GM23248 (cell line): ENCODE results near the gene ISCA2. TPM values are rescaled to one million over a fixed set of nuclear protein-coding genes. Genes with fewer than 3 reads are reported as not detected.

Experiments used
- DNase-seq: peaks from one replicate; pipeline ENCODE4 v3.0.0-alpha.2; 2015
- H2AFZ ChIP-seq: fragments of 200-600 bp; sonication (generic); 2 replicates; pipeline ENCODE4 v1.6.1; 2016; ENCODE audit warnings: antibody characterized with exemption
- H3F3A ChIP-seq: fragments of 200-600 bp; sonication (generic); 2 replicates; pipeline ENCODE4 v1.6.1; 2016; ENCODE audit warnings: mild to moderate bottlenecking, antibody characterized with exemption, mixed run types; ENCODE audit not compliant: insufficient read depth
- H3K27ac ChIP-seq: fragments of 200-600 bp; sonication (generic); 2 replicates; pipeline ENCODE4 v1.5.1; 2016; ENCODE audit warnings: mild to moderate bottlenecking
- H3K27me3 ChIP-seq: fragments of 200-600 bp; sonication (generic); replicated peaks from 2 replicates; pipeline ENCODE4 v1.6.1; 2016; ENCODE audit warnings: mild to moderate bottlenecking; ENCODE audit not compliant: insufficient read depth
- H3K36me3 ChIP-seq: fragments of 200-600 bp; sonication (generic); 2 replicates; pipeline ENCODE4 v1.6.1; 2016; ENCODE audit warnings: low read depth, mild to moderate bottlenecking
- H3K4me1 ChIP-seq: fragments of 200-600 bp; sonication (generic); 2 replicates; pipeline ENCODE4 v1.6.1; 2016; ENCODE audit warnings: mild to moderate bottlenecking; ENCODE audit not compliant: insufficient read depth
- H3K4me2 ChIP-seq: fragments of 200-600 bp; sonication (generic); one replicate; pipeline ENCODE4 v1.6.1; 2016; ENCODE audit warnings: mild to moderate bottlenecking; ENCODE audit not compliant: unreplicated experiment
- H3K4me3 ChIP-seq: fragments of 200-600 bp; sonication (generic); 2 replicates; pipeline ENCODE4 v1.5.1; 2016; ENCODE audit warnings: mild to moderate bottlenecking
- H3K79me2 ChIP-seq: fragments of 200-600 bp; sonication (generic); 2 replicates; pipeline ENCODE4 v1.6.1; 2016; ENCODE audit warnings: mild to moderate bottlenecking; ENCODE audit not compliant: insufficient read depth
- H3K9ac ChIP-seq: fragments of 200-600 bp; sonication (generic); 2 replicates; pipeline ENCODE4 v1.6.1; 2016; ENCODE audit warnings: mild to moderate bottlenecking
- H3K9me2 ChIP-seq: fragments of 200-600 bp; sonication (generic); 2 replicates; pipeline ENCODE4 v1.6.1; 2016; ENCODE audit warnings: mixed run types, mild to moderate bottlenecking, moderate library complexity; ENCODE audit not compliant: insufficient read depth
- H3K9me3 ChIP-seq: fragments of 200-600 bp; sonication (generic); one replicate; pipeline ENCODE4 v1.6.1; 2017; ENCODE audit warnings: low read depth
- H4K20me1 ChIP-seq: fragments of 200-600 bp; sonication (generic); 2 replicates; pipeline ENCODE4 v1.6.0; 2016; ENCODE audit not compliant: insufficient read depth
- EZH2 ChIP-seq: fragments of 200-600 bp; sonication (generic); IDR thresholded peaks from 2 replicates; pipeline ENCODE4 v1.6.1; 2018; ENCODE audit warnings: antibody characterized with exemption, mild to moderate bottlenecking; ENCODE audit not compliant: insufficient read depth, poor library complexity, severe bottlenecking
- EZH2phosphoT487 ChIP-seq: fragments of 200-600 bp; sonication (generic); IDR thresholded peaks from 2 replicates; pipeline ENCODE4 v1.6.1; 2018; ENCODE audit warnings: antibody characterized with exemption, moderate library complexity, mild to moderate bottlenecking, low read depth; ENCODE audit not compliant: insufficient read depth
- whole genome bisulfite sequencing, 2 experiments: methylation state at CpG; one replicate each; pipeline ENCODE4 v1.1.6; 2015 to 2017; ENCODE audit warnings: low lambda C conversion rate in 2 of 2, low coverage in 1 of 2; ENCODE audit errors: missing lambda C conversion rate in 2 of 2; 5-methylcytosine and 5-hydroxymethylcytosine counted together
- in situ Hi-C: fragments of 300-500 bp; cut with MboI; formaldehyde crosslinking; loops from 2 replicates; pipeline ENCODE4 v1.15.0; 2020
- polyA plus RNA-seq: library from polyadenylated mRNA; unstranded; fragments of >200 nt; fragmentation: Nextera tagmentation; extraction: Ambion mirVana; gene quantifications from 2 replicates; pipeline ENCODE4 v1.2.1, GENCODE V29; 2016
- total RNA-seq: library from RNA; depleted of rRNA; stranded (reverse); fragments of >200 nt; shearing (Covaris generic); gene quantifications from 2 replicates; pipeline ENCODE4 v1.2.3, GENCODE V29; 2014

ISCA2 gene
- total and polyA plus RNA-seq, 2 experiments from 2014 or later: 12.3 to 60.0 TPM

DNA sequence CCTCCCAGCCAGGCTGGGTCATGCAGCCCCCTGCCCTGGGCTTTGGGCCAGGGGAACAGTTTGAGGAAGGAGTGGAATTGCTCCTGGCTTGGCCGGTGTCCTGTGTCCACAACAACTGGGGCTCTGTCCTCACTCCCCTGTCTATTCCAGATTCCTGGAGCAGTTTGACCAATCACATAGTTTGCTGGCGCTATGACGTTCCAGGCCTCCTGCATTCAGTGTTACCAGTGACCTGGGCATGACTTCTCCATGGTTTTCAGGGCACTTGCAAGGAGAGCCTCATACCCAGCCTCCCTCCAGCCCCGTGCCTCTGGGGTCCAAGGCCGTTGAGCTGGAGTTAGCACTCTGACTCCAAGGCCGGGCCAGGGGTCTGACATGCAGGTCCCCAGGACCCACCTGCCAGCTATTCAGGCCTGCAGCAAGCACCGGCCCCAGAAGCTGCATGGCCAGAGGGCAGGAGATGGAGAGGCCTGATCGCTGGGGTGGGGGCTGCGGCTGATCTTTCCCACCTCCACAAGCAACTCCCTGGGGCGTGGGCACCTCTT lies 34.2 kb downstream of the ISCA2 start:
- TF ChIP-seq EZH2phosphoT487 (no peak), EZH2 (no peak)
- DNase-seq: no peak
- H3F3A ChIP-seq: peaks cover 25% of the 10 kb centered on the region
- H3K36me3 ChIP-seq: peaks cover 13% of the 10 kb centered on the region; the same call in 1 of the 2 replicates
- 91 to 92% methylated on average over 10 of the region's 10 CpGs for WGBS, 2 experiments
- no peaks in the 10 kb centered on the region for H3K27me3 ChIP-seq
- no peak overlapping the region for H3K4me2 ChIP-seq
- no peaks in the 10 kb centered on the region for H3K9me2 ChIP-seq
- H3K4me3 ChIP-seq: no peak overlapping the region
- peaks cover 16% of the 10 kb centered on the region for H3K4me1 ChIP-seq
- no peak overlapping the region for H3K27ac ChIP-seq
- no peaks in the 10 kb centered on the region for H3K79me2 ChIP-seq
- in situ Hi-C loops: no loop called here
- no peaks in the 10 kb centered on the region for H4K20me1 ChIP-seq
- H3K9ac ChIP-seq: no peak overlapping the region
- no peaks in the 10 kb centered on the region for H3K9me3 ChIP-seq
- H2AFZ ChIP-seq: no peak overlapping the region

GRCh38 chr14:74528406-74528805 lies 34.8 kb downstream of the ISCA2 start:
- H3K4me2 ChIP-seq: no peak overlapping the region
- no peak overlapping the region for H3K27ac ChIP-seq
- H3K36me3 ChIP-seq: peaks cover 13% of the 10 kb centered on the region; the same call in 1 of the 2 replicates
- H4K20me1 ChIP-seq: no peaks in the 10 kb centered on the region
- in situ Hi-C loops: no loop called here
- no peak overlapping the region for H3K4me3 ChIP-seq
- no peak for TF ChIP-seq EZH2phosphoT487
- no peak for TF ChIP-seq EZH2
- WGBS, 2 experiments: 97 to 98% methylated on average over 14 of the region's 14 CpGs
- H3K79me2 ChIP-seq: no peaks in the 10 kb centered on the region
- H3K4me1 ChIP-seq: peaks cover 16% of the 10 kb centered on the region
- H3K9me2 ChIP-seq: no peaks in the 10 kb centered on the region
- peaks cover 25% of the 10 kb centered on the region for H3F3A ChIP-seq
- H2AFZ ChIP-seq: no peak overlapping the region
- H3K9me3 ChIP-seq: no peaks in the 10 kb centered on the region
- H3K9ac ChIP-seq: no peak overlapping the region
- no peaks in the 10 kb centered on the region for H3K27me3 ChIP-seq
- no peak for DNase-seq

GRCh38 chr14:74528886-74529285 lies 35.3 kb downstream of the ISCA2 start:
- Histone ChIP-seq H3K9ac (no peak overlapping the region), H3K36me3 (peaks cover 13% of the 10 kb centered on the region; the same call in 1 of the 2 replicates), H2AFZ (no peak overlapping the region), H3K4me3 (no peak overlapping the region), H3K9me3 (no peaks in the 10 kb centered on the region), H3F3A (peaks cover 25% of the 10 kb centered on the region), H3K9me2 (no peaks in the 10 kb centered on the region), H3K4me1 (peaks cover 16% of the 10 kb centered on the region), H3K27me3 (no peaks in the 10 kb centered on the region), H3K4me2 (no peak overlapping the region), H3K27ac (no peak overlapping the region), H3K79me2 (no peaks in the 10 kb centered on the region), H4K20me1 (no peaks in the 10 kb centered on the region)
- 94% methylated on average over 10 of the region's 10 CpGs for WGBS, 2 experiments
- in situ Hi-C loops: no loop called here
- no peak for DNase-seq
- TF ChIP-seq EZH2 (no peak), EZH2phosphoT487 (no peak)

- Histone ChIP-seq H4K20me1 (no peaks in the 10 kb centered on the region), H3F3A (peaks cover 23% of the 10 kb centered on the region), H3K4me2 (no peak overlapping the region), H3K9ac (no peak overlapping the region), H3K27me3 (no peaks in the 10 kb centered on the region), H3K9me2 (no peaks in the 10 kb centered on the region), H3K9me3 (no peaks in the 10 kb centered on the region), H3K27ac (no peak overlapping the region), H2AFZ (no peak overlapping the region), H3K36me3 (peaks cover 15% of the 10 kb centered on the region; the same call in 1 of the 2 replicates), H3K4me1 (no peaks in the 10 kb centered on the region), H3K79me2 (no peaks in the 10 kb centered on the region), H3K4me3 (no peak overlapping the region)
- DNase-seq: no peak
- TF ChIP-seq EZH2phosphoT487 (no peak), EZH2 (no peak)
- in situ Hi-C loops: no loop called here
- WGBS, 2 experiments: 87 to 92% methylated on average over 3 of the region's 3 CpGs
Measured at GRCh38 chr14:74531006-74531405, 37.4 kb downstream of the ISCA2 start.
